Measurements from ENCODE around the gene TNFSF15.

DNA sequence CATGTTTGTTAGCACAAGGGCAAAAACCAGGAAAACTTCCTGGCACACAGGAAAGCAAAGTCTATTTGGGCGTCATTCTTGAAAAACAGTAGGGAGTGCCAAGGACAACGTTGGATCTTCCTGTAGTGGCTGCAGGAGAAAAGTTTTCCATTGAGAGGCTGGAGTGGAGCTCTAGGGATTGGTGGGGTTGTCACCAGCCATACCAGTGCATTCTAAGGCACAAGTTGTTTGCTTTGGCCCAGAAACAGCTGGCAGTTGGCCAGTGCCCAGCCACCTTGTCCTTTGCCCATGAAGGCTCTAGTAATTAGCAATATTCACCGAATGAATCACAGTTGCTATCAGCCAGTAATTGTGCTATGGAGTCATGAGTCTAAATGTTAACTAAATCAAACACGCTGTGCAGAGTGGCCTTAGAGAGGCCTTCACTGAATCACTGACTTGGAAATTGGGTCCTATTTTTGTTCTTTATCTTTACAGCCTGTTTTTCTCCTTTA lies 26.4 kb downstream of the TNFSF15 start:
- TF ChIP-seq, protein P1, sequence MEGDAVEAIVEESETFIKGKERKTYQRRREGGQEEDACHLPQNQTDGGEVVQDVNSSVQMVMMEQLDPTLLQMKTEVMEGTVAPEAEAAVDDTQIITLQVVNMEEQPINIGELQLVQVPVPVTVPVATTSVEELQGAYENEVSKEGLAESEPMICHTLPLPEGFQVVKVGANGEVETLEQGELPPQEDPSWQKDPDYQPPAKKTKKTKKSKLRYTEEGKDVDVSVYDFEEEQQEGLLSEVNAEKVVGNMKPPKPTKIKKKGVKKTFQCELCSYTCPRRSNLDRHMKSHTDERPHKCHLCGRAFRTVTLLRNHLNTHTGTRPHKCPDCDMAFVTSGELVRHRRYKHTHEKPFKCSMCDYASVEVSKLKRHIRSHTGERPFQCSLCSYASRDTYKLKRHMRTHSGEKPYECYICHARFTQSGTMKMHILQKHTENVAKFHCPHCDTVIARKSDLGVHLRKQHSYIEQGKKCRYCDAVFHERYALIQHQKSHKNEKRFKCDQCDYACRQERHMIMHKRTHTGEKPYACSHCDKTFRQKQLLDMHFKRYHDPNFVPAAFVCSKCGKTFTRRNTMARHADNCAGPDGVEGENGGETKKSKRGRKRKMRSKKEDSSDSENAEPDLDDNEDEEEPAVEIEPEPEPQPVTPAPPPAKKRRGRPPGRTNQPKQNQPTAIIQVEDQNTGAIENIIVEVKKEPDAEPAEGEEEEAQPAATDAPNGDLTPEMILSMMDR (IDR thresholded peaks at IDR 0.05) = no peak
- TF ChIP-seq POLR2AphosphoS5 (IDR thresholded peaks at IDR 0.05) = no peak
